Smooth muscle cell of the brain vasculature (primary cell): ENCODE results near the gene SYNGR1.
"Not testable (repeated sequence)": the region's sequence is repeated elsewhere in the genome, so short reads cannot be mapped to it uniquely, and the experiment has no call there.

Source experiments
- DNase-seq: peaks from one replicate; pipeline ENCODE4 v3.0.0-alpha.2; 2012; ENCODE audit warnings: low read depth, low spot score

SYNGR1 gene

GRCh38 chr22:39350757-39351688, 1.2 kb downstream of the SYNGR1 start:
- DNase-seq = no peak

GRCh38 chr22:39351689-39352214, 2.0 kb downstream of the SYNGR1 start:
- peak; percentile 45 for DNase-seq

- DNase-seq = no peak
Measured at GRCh38 chr22:39352306-39352891, 2.6 kb downstream of the SYNGR1 start.

DNA sequence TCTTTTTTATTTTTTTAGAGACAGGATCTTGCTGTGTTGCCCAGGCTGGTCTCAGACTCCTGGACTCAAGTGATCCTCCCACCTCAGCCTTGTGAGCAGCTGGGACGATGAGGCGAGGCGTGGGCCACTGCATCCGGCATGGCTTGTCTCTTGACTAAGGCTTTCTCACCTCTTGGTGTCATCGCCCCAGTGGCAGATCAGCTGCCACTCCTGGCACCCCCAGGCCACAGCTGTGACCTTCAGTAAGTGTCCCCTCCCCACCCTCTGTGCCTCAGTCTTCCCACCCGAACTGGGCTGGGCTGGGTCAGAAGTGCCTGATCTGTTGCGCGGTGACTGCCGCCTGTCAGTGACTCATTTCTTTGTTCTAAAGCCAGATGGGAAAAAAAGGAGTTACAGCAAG, 3.6 kb downstream of the SYNGR1 start:
- DNase-seq = no peak

- no peak for DNase-seq
Measured at GRCh38 chr22:39355080-39355479, 5.3 kb downstream of the SYNGR1 start.

- not testable (repeated sequence) for DNase-seq
Measured at GRCh38 chr22:39355805-39356204, 6.0 kb downstream of the SYNGR1 start.

- no peak for DNase-seq
Measured at GRCh38 chr22:39356464-39356863, 6.7 kb downstream of the SYNGR1 start.

DNA sequence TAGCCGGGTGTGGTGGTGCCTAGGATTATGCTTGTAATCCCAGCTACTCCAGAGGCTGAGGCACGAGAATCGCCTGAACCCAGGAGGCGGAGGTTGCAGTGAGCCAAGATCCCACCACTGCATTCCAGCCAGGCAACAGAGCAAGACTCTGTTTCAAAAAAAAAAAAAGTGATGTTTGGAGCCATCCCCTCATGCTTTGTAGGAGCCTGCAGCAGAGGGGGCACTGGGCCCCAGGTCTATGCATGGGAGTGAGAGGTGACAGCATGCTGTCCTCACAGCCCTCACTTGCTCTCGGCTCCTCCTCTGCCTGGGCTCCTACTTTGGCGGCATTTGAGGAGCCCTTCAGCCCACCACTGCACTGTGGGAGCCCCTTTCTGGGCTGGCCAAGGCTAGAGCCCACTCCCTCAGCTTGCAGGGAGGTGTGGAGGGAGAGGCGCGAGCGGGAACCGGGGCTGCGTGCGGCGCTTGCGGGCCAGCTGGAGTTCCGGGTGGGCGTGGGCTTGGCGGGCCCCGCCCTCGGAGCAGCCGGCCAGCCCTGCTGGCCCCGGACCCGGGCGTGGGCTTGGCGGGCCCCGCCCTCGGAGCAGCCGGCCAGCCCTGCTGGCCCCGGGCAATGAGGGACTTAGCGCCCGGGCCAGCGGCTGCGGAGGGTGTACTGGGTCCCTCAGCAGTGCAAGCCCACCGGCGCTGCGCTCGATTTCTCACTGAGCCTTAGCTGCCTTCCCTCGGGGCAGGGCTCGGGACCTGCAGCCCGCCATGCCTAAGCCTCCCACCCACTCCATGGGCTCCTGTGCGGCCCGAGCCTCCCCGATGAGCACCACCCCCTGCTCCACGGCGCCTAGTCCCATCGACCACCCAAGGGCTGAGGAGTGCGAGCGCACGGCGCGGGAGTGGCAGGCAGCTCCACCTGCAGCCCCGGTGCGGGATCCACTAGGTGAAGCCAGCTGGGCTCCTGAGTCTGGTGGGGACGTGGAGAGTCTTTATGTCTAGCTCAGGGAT, 7.6 kb downstream of the SYNGR1 start:
- not testable (repeated sequence) for DNase-seq

DNA sequence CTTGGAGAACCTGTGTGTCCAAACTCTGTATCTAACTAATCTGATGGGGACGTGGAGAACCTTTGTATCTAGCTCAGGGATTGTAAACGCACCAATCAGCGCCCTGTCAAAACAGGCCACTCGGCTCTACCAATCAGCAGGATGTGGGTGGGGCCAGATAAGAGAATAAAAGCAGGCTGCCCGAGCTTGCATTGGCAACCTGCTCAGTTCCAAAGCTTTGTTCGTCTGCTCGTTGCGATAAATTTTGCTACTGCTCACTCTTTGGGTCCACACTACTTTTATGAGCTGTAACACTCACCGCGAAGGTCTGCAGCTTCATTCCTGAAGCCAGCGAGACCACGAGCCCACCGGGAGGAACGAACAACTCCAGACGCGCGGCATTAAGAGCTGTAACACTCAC, 8.4 kb downstream of the SYNGR1 start:
- DNase-seq = not testable (repeated sequence)

GRCh38 chr22:39359659-39360195, 9.9 kb downstream of the SYNGR1 start:
- no peak for DNase-seq

DNA sequence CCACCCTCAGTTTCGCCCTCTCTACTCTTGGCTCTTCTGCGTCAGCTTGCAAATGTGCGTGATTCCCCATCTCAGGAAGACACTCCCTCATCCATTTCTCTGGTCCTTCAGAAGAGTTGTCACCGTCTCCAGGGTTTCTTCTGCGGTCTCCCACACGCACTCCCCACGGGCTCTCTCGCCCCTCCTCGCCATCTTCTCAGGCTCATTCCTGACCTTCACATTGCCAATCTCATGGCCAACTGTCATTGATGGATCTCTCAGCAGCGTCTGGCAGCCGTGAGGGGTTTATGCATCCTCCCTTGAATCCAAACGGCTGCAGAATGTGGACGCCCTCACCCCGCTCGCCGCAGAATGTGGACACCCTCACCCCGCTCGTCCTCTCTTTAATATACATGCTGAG, 10.5 kb downstream of the SYNGR1 start:
- no peak for DNase-seq

DNA sequence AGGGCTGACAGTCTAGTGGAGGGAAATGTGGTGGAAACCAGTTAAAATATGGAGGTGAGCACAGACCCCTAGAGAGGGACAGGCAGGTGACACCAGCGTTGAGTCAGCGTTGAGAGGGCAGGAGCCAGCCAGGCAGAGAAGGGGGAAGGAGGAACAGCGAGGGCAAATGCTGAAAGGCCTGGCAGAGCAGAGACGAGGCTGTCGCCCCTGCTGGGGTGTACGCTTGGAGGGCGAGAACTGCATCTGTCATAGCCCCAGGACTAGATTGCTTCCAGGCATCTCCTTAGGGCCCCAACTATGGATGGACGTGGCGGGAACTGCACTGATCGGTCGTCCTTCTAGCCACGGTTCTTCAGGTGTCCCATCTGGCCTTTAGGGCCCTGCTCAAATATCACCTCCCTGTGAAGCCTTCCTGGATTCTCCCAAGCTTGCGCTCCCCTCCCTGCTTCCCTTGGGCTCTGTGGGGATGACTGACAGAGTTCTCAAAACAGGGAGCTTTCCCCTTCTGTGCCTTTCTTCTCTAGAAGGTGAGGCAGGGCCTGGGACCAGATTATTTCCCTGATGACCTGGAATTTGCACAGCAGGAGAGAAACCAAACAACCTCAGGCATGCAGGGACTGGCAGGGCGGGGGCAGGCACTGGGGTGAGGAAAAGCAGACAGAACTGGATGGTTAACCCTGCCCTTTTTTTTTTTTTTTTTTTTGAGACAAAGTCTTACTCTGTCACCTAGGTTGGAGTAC, 11.1 kb downstream of the SYNGR1 start:
- no peak for DNase-seq

- no peak for DNase-seq
Measured at GRCh38 chr22:39361496-39361895, 11.7 kb downstream of the SYNGR1 start.

- DNase-seq = no peak
Measured at GRCh38 chr22:39362271-39362670, 12.5 kb downstream of the SYNGR1 start.

GRCh38 chr22:39362932-39363331, 13.1 kb downstream of the SYNGR1 start:
- DNase-seq = no peak

DNA sequence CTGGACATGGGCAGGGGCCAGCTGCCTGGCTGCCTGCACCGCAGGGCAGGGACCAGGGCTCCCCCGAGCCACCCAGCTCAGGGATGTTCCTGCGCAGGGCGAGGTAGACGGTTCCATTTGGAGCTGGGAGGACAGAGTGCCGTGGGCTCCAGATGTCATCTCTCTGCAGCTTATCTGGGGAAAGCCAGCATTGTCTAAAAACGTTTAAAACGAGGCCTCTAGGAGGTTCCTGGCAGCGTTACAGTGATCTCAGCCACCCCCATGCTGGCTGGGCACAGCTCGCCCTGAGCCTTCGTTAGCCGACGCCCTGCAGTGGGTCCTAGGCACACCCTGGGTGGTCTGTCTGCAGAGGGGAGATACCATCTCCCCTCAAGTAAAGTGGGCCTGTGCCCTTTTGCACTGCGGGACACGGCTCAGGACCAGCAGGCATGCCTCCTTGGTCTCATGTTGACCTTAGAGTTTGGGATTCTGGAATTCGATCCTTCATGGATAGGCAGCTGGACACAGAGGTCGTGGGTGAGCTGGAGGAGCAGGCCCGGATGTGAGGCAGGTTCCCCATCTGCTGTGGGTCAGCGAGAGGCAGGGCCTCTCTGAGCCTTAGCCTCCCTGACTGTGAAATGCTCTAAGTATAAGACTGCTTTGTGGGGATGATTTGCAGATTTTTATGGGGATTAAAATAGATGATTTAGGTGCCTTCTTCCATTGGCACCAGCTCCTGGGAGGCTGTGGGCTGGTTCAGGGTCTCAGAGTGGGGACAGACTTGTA, 14.1 kb downstream of the SYNGR1 start:
- no peak for DNase-seq

DNA sequence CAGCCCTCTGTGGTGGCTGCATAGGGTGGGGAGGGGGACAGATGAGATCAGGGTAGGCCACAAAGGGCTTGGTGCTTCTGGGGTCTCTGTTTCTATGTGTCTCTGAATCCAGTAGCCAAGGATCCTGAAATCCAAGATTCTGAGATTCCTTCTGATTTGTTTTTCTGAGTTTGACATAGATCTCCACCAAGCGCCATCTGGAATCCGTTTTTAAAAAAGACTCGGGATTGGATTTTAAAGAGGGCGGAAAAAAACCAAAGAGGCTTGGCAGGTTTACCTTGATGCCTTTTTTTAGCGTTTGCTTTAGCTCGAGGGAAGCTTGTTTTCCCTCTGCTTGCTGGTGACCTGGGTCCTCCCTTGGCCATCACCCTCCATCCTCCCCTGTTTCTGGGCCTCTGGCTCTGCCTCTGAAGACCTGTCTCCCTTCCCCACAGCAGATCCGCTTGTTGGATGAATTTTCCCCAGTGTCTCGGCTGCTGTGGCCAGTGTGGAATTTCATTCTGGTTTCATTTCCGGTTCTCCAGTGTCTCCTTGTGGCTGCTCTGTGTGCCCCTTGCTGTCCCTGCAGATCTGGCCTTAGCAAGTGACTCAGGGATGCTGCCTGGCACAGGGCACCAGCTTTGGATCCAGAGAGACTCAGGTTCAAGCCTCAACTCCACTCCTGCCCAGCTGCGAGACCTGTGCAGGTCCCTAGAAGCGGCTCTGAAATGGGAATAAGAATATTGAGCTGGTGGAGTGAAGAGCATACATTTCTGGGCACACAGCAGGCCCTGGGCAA, 15.1 kb downstream of the SYNGR1 start:
- no peak for DNase-seq

DNA sequence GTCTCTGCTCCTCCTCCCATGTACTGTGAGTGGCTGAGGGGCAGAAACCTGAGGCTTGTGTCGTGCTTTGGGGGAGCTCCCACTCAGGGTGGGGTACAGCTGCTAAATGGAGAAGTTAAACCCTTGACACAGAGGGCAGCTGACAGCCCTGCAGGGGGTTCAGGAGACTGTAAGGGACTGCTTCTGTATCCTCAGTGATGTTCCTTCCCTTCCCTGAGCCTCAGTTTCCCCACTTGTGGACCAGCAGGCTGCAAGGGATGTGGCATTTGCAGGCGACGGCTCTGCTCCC, 15.6 kb downstream of the SYNGR1 start:
- DNase-seq = no peak

DNA sequence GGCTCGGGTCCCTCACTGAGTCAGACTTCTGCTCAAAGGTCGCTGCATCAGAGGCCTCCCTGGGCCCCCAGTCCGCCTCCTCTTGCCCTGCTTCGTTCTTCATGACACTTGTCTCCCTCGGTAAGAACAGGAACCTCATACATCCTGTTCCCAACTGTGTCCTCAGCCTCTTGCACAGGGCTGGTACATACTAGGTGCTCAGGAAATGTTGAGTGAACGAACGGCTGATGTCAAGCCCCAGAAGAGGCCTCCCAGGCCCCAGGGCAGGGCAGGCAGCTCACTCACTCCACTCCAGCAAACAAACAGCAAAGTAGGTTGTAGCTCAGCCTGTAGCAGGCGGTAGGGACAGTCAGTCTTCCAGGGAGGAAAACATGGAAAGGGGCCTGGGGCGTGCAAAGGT, 17.2 kb downstream of the SYNGR1 start:
- no peak for DNase-seq
